Muscle of leg (tissue), 11 donors: ENCODE measurements around the gene TAF1L. TPM values are rescaled to one million over a fixed set of nuclear protein-coding genes. Genes with fewer than 3 reads are reported as not detected.
"Not testable (repeated sequence)": the region's sequence is repeated elsewhere in the genome, so short reads cannot be mapped to it uniquely, and the experiment has no call there.

ENCODE experiments used
- DNase-seq: peaks from one replicate; pipeline ENCODE4 v3.0.0; 2013
- H3K27ac ChIP-seq: one replicate; pipeline ENCODE4 v1.5.1; 2013; ENCODE audit warnings: mild to moderate bottlenecking, low read length, control low read depth
- H3K27me3 ChIP-seq: one replicate; pipeline ENCODE4 v1.6.1; 2013; ENCODE audit warnings: low read length; ENCODE audit not compliant: control insufficient read depth, insufficient read depth
- H3K36me3 ChIP-seq: one replicate; pipeline ENCODE4 v1.6.1; 2013; ENCODE audit warnings: low read length; ENCODE audit not compliant: control insufficient read depth, insufficient read depth
- H3K4me1 ChIP-seq: one replicate; pipeline ENCODE4 v1.6.1; 2013; ENCODE audit warnings: low read length; ENCODE audit not compliant: control insufficient read depth, insufficient read depth
- H3K4me3 ChIP-seq: one replicate; pipeline ENCODE4 v1.5.1; 2013; ENCODE audit warnings: low read length, control low read depth
- H3K9me3 ChIP-seq: replicated peaks from 2 replicates; pipeline ENCODE4 v1.6.1; 2013; ENCODE audit warnings: low read depth, low read length; ENCODE audit not compliant: control insufficient read depth
- WGBS: methylation state at CpG from one replicate; pipeline ENCODE4 v1.1.5; 2013; ENCODE audit warnings: missing lambda C conversion rate; ENCODE audit not compliant: insufficient coverage; 5-methylcytosine and 5-hydroxymethylcytosine counted together
- polyA plus RNA-seq, 8 donors: library from polyadenylated mRNA; unstranded; fragments of 120-200 nt; gene quantifications; one replicate each; pipeline versions ENCODE4 v1.2.1 to v1.2.3, GENCODE V29; 2013; ENCODE audit warnings: inconsistent platforms in 1 of 8, low replicate concordance in 1 of 8; ENCODE audit not compliant: insufficient read length in 8 of 8, insufficient read depth in 1 of 8
- total RNA-seq: library from RNA; stranded (reverse); fragments of 120-200 nt; gene quantifications from one replicate; pipeline ENCODE4 v1.2.4, GENCODE V29; 2013

Gene TAF1L
- total and polyA plus RNA-seq, 9 donors = under 0.01 to 0.11 (median 0.05) TPM; not detected in 1

DNA sequence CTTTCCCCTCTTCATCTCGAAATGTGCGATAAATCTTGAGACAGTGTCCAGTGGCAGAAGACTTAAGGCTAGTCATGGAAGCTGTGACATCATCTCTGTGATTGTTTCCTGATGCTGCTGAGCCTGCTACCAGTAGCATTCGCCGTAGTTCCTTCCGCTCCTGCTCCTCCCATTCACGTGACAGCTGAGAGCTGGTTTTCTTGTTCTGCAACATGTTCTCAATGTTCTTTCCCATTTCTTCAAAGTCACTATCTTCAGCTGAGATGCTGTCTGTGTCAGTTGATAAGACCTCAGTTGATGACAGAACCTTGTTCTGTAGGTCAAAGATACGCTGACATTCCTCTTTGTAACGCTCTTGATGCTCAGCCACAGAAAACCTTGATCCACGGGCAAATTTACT lies 3.5 kb downstream of the TAF1L start:
- WGBS = 87% methylated on average over 9 of the region's 9 CpGs
- Histone ChIP-seq H3K9me3 (no peaks in the 10 kb centered on the region), H3K27me3 (no peaks in the 10 kb centered on the region), H3K4me1 (no peaks in the 10 kb centered on the region), H3K27ac (no peak overlapping the region), H3K4me3 (no peak overlapping the region), H3K36me3 (no peaks in the 10 kb centered on the region)
- no peak for DNase-seq

DNA sequence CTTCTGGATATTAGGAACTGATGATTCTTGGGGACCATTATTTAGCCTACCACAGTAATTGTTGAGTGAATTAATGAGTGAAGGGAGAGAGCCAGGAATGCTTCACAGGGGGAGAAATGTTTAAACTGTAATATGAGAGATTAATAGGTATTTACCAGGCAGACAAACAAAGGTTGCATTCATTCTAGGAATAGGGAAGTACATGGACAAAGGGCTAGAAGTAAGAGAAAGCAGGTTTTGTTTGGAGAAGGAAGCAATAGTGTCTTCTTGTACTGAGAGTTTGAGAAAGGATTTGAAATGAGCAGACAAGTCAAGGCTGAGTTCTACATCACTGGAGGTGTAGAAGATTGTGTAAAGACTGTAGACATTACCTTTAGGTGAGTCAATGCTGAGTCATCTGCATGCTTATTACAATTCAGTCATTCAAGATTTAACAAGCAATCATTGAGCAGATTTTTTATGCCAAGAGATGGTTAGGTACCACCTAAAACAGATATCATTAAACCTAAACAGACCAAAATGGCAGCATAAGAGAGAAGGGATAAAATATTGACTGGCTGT lies 8.0 kb downstream of the TAF1L start:
- Histone ChIP-seq H3K4me3 (no peak overlapping the region), H3K9me3 (no peaks in the 10 kb centered on the region), H3K4me1 (no peaks in the 10 kb centered on the region), H3K27me3 (no peaks in the 10 kb centered on the region), H3K36me3 (no peaks in the 10 kb centered on the region), H3K27ac (no peak overlapping the region)
- DNase-seq = no peak

GRCh38 chr9:32625320-32625719 lies 10.1 kb downstream of the TAF1L start:
- Histone ChIP-seq H3K27me3 (no peaks in the 10 kb centered on the region), H3K4me3 (no peak overlapping the region), H3K36me3 (no peaks in the 10 kb centered on the region), H3K4me1 (no peaks in the 10 kb centered on the region), H3K27ac (no peak overlapping the region), H3K9me3 (no peaks in the 10 kb centered on the region)
- no peak for DNase-seq
- 85% methylated on average over 2 of the region's 2 CpGs for WGBS

DNA sequence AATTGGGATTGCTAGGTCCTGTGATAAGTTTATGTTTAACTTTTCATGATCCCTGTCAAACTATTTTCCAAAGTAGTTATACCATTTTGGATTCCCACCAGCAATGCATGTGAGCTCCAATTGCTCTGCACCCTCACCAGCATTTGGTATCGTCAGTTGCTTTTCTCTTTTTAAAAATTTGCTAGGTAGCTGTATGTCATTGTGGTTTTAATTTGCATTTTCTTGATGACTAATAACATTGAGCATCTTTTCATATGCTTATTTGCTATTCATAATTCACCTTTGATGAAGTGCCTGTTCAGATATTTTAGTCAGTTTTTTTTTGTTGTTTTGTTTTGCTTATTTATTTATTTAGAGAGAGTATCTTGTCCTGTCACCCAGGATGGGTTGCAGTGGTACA lies 12.5 kb downstream of the TAF1L start:
- H3K27me3 ChIP-seq = no peaks in the 10 kb centered on the region
- no CpG with 5 or more reads among the region's 1 CpG for WGBS

GRCh38 chr9:32618261-32618660 lies 17.2 kb downstream of the TAF1L start:
- Histone ChIP-seq H3K27me3 (no peaks in the 10 kb centered on the region), H3K9me3 (no peaks in the 10 kb centered on the region), H3K4me1 (no peaks in the 10 kb centered on the region), H3K36me3 (no peaks in the 10 kb centered on the region), H3K27ac (no peak overlapping the region), H3K4me3 (no peak overlapping the region)
- DNase-seq = no peak
- 69% methylated on average over 4 of the region's 5 CpGs for WGBS

More for the DNA sequence above, 12.5 kb downstream of the TAF1L start:
- H3K4me1 ChIP-seq = no peaks in the 10 kb centered on the region
- no peak overlapping the region for H3K4me3 ChIP-seq
- H3K27ac ChIP-seq = no peak overlapping the region
- no peaks in the 10 kb centered on the region for H3K9me3 ChIP-seq
- H3K36me3 ChIP-seq = no peaks in the 10 kb centered on the region
- DNase-seq = no peak

DNA sequence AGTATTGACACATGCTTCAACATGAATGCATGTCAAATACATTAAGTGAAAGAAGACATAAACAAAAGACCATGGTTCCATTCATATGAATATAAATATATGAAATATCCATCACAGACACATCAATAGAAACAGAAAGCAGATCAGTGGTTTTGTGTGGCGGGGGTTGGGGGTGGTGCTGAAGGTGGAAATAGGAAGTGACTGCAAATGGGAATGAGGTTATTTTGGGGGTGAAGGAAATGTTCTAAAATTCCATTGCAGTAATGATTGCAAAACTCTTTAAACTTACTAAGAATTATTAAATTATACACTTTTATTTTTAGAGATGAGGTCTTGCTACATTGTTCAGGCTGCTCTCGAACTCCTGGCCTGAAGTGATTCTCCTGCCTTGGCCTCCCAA lies 28.7 kb downstream of the TAF1L start:
- Histone ChIP-seq H3K27ac (no peak overlapping the region), H3K36me3 (no peaks in the 10 kb centered on the region), H3K4me1 (no peaks in the 10 kb centered on the region), H3K4me3 (no peak overlapping the region), H3K27me3 (no peaks in the 10 kb centered on the region), H3K9me3 (no peaks in the 10 kb centered on the region)
- no CpG with 5 or more reads among the region's 2 CpGs for WGBS
- DNase-seq = no peak

GRCh38 chr9:32603914-32604852 lies 31.3 kb downstream of the TAF1L start:
- DNase-seq = peak; percentile 20
- H3K4me1 ChIP-seq = no peaks in the 10 kb centered on the region
- H3K27me3 ChIP-seq = no peaks in the 10 kb centered on the region
- no peaks in the 10 kb centered on the region for H3K9me3 ChIP-seq
- WGBS = 32% methylated on average over 4 of the region's 12 CpGs
- no peak overlapping the region for H3K4me3 ChIP-seq
- H3K27ac ChIP-seq = no peak overlapping the region
- no peaks in the 10 kb centered on the region for H3K36me3 ChIP-seq

GRCh38 chr9:32599021-32599420 lies 36.4 kb downstream of the TAF1L start:
- not testable (repeated sequence) for H3K27me3 ChIP-seq, DNase-seq, H3K9me3 ChIP-seq, H3K4me3 ChIP-seq, H3K36me3 ChIP-seq, H3K27ac ChIP-seq, H3K4me1 ChIP-seq
- no CpG with 5 or more reads among the region's 3 CpGs for WGBS

DNA sequence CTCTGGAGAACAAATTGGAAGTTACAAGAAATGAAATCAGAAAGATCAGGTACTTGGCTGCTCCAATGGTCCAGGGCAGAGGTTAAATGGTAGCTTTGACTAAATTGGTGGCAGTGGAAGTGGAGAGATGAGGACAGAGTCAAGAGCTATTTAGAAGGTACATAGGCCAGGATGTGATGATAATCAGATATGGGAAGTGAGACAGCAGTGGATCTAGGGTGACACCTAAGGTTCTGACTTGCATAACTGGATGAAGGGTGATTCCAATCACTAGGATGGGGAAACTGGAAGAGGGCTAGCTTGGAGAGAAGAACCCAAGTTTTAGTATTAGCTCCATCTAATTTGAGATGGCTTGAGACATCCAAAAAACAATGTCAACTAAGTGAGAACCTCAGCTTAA lies 38.5 kb downstream of the TAF1L start:
- Histone ChIP-seq H3K27ac (no peak overlapping the region), H3K4me1 (no peaks in the 10 kb centered on the region), H3K36me3 (no peaks in the 10 kb centered on the region), H3K9me3 (no peaks in the 10 kb centered on the region), H3K4me3 (no peak overlapping the region), H3K27me3 (no peaks in the 10 kb centered on the region)
- DNase-seq = no peak

DNA sequence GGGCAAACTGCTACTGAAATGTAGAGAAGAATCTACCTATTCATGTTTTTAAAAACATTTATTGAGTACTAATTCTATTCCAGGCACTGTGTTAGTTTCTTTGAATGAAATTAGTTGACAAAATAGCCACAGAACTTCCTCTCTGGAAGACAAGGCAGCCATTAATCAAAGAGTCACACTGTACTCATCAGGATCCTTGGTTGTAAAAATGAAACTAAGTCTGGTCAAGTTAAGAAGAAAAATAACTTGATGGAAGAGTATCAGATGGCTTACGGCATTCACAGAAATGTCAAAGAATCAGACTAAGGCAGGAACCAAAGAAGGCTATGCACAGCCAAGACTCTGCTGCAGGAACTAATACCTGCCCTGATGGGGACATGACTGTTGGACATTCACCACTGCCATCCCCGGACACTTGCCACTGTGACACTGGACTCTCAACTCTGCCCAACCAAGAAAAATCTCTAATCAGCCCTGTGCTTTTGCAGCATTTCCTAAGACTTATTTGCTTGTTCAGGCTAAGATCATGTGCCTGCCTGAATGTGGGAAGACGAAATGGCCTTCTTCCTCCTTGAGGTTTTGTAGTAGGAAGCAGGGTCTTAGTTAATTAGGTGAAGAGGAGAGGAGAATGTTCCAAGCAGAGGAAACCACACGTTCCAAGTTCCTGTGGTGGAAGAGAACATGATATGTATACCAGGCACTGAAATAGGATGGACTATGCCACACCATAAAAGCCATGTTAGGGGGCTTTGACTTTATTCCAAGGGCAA lies 39.2 kb downstream of the TAF1L start:
- DNase-seq = peak; percentile 32
- no peaks in the 10 kb centered on the region for H3K4me1 ChIP-seq
- no peaks in the 10 kb centered on the region for H3K9me3 ChIP-seq
- no peak overlapping the region for H3K4me3 ChIP-seq
- H3K36me3 ChIP-seq = no peaks in the 10 kb centered on the region
- H3K27me3 ChIP-seq = no peaks in the 10 kb centered on the region
- 84% methylated on average over 4 of the region's 4 CpGs for WGBS
- H3K27ac ChIP-seq = no peak overlapping the region
